Inflammatory macrophage treated with lipopolysaccharide for 4 hours (primary cell): Measurements from ENCODE around the gene FRS2.
"Not testable (repeated sequence)": the region's sequence is repeated elsewhere in the genome, so short reads cannot be mapped to it uniquely, and the experiment has no call there.

Experiments used
- DNase-seq: peaks from one replicate; pipeline ENCODE4 v3.0.0-alpha.2; 2020

Gene FRS2, protein sequence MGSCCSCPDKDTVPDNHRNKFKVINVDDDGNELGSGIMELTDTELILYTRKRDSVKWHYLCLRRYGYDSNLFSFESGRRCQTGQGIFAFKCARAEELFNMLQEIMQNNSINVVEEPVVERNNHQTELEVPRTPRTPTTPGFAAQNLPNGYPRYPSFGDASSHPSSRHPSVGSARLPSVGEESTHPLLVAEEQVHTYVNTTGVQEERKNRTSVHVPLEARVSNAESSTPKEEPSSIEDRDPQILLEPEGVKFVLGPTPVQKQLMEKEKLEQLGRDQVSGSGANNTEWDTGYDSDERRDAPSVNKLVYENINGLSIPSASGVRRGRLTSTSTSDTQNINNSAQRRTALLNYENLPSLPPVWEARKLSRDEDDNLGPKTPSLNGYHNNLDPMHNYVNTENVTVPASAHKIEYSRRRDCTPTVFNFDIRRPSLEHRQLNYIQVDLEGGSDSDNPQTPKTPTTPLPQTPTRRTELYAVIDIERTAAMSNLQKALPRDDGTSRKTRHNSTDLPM

GRCh38 chr12:69470189-69471075, at the start of gene FRS2:
Gene FRS2 (plus strand): TSS chr12:69470388. CDS start chr12:69569031, 98,643 bp downstream.
- peak; percentile 89 for DNase-seq

DNA sequence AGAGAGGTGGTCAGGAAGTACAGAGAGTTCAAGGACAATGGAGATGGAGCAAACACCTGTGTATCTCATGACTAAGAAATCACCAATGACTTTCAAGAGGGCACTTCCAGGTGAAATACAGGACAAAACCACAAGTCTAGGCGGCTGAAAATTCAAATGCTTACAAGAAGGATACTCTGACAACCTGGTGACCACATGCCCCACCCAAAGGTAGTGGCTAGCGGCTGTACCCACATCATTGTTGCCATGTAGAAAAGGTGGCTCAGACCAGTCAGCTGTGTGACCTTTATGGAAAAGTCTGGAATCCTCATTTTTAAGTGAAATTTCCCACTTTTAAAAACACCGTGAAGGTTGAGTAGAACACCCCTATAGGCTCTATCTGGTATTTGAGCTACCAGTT, 48.6 kb upstream of the FRS2 start:
- no peak for DNase-seq

DNA sequence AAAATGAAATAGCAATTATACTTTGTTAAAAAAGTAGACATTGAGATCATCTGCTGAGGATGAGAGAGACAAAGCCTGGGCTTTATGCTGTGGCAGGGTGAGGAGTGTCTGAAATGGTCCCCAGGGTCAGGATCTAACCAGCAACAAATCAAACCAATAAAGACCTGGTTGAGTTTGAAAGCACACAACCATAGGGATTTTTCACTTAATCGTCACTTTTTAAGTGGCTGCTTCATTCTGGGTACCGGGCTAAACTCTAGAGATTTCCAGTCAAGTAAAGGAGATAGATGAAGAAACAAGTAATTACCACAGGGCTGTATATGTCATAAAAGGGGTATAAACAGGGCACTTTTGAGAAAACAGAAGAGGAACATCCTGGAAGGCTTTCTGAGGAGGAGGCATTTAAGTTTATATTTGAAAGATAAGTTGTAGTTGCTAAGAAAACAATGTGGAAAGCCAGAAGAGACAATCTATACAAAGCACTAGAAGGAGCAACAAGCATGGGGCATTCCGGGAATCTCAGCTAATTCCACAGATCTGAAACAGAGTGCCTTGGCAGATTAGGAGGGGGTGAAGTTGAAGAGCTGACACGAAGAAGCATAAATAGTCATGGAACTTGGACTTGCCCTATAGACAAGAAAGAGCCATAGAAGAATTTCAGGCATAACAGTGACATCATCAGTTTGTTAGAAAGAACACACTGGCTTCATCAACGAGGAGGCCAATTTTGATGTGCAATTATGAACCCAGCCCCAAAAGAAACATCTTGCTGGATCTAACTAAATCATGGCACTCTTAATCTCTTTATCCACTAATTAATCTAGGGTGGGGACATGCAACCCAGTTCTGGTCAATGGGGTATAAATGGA, 46.9 kb upstream of the FRS2 start:
- DNase-seq, result no peak

DNA sequence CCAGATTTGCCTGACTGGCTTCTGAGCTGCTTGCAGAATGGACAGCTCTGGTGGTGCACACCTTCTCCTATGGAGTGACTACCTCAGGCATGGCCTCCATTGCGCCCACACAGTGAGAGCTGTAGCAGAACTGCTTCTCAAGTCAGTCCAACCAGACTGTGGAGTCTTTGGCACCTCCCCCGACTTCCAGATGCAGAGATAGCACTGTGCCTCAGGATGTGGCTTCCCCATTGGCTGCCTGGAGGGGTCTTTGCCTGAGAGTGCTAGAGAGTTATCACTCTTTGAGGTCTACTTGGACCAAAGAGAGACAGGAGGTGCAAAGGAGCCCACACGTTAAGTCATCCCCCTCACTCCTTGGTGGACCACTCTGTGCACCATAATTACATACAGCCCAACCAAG, 44.8 kb upstream of the FRS2 start:
- DNase-seq, result no peak

- no peak for DNase-seq
These were observed 41.7 kb upstream of the FRS2 start for GRCh38 chr12:69428351-69429073.

GRCh38 chr12:69430942-69431590, 39.1 kb upstream of the FRS2 start:
- no peak for DNase-seq

DNA sequence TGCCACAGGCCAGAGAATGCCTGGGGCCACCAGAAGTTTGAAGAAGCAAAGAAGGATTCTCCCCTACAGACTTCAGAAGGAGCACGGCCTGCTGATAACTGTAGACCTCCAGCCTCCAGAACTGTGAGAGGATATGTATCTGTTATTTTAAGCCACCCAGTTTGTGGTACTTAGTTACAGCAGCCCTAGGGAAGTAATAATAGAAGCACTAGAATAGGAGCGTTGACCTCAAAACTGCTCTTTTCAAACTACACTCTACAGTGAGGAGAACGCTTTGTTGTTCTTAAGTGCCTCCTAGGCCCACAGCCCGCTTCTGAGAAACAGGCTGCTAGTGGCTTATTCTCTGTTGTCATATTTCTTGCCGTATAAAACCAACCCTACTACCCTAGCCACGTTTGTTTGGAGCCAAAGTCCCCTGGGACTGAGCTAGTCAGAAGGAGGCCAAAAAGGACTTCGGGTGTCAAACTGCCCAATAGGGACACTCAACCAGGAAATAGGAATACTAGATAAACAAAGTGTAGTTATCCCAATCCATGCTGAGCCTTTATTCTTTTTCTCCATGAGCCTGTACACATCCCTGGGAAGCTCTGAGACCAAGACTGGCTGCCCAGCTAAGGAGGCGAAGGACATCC, 38.5 kb upstream of the FRS2 start:
- no peak for DNase-seq

DNA sequence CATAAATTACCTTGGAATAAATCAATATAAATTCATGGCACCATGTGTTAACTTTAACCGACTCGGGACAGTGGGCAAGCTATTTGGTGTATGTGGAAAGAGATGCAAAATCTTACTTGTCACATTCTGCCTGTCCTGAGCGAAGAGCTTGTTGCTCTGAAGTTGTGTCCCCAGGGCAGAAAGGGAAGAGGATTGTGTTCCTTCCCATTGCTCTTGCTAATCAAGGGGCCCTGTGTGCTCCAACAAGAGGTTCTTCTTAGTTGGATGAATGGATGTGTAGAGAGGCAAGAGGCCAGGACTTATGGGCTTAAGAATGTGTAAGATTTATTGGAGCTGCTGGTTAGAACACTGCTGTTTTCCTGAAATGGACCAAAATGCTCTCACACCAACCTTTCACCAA, 36.5 kb upstream of the FRS2 start:
- no peak for DNase-seq

GRCh38 chr12:69435644-69436043, 34.5 kb upstream of the FRS2 start:
- DNase-seq, result no peak

GRCh38 chr12:69437073-69437472, 33.1 kb upstream of the FRS2 start:
- no peak for DNase-seq

- DNase-seq, result no peak
These were observed 31.6 kb upstream of the FRS2 start for GRCh38 chr12:69438539-69438938.

DNA sequence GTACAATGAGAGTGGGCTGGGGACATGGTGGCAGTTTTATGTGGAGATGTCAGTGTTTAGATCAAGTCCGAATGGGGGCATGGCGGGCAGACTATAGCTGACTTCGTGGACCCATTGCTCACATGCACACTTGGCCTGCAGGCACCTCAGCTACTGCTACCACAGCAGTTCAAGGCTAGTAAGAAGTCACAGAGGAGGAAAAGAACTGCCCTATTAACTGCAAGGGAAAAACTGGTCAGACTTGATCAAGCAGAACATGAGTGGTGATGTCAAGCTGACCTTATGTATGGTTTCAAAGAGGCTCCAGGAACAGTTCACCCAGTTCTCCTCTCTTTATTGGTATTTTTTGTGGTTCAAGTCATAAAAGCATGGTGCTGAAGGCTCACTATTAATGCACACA, 30.2 kb upstream of the FRS2 start:
- no peak for DNase-seq

DNA sequence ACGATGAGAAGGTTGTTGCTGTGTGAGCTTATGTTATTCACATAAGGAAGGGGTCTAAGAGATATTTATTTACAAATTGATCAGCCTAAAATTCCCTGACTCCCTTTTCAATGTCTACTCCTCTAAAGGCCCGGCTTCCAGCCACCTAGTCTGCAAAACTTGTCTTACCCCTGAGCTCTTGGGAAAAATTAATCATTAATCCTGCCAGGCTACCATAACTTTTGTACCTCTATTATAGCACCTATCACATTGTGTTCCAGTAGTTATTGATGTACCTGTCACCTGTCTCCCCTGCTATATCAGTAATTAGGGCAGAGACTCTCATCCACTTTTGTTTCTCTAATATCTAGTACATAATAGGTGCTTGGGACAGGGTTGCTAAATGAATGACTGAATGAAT, 29.3 kb upstream of the FRS2 start:
- DNase-seq, result no peak

- DNase-seq, result no peak
These were observed 27.3 kb upstream of the FRS2 start for GRCh38 chr12:69442894-69443293.

GRCh38 chr12:69443916-69444315, 26.3 kb upstream of the FRS2 start:
- no peak for DNase-seq

DNA sequence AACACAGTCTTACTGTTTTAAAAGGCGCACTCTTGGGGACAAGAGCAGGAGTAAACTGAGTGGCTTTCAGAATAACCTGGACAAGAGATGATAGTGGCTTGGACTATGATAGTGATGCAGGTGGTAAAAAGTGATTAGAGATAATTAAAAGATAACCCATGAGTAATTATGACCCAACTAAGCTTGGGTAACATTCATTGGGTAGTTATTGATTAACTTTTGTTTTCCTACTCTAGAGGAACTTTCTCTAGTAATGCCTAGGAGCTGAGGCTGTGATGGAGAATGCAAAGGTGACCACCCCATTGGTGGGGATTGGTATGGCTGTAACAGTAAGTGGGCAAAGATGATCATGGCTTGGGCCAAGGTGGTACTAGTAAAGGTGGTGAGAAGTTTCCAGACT, 22.3 kb upstream of the FRS2 start:
- no peak for DNase-seq

DNA sequence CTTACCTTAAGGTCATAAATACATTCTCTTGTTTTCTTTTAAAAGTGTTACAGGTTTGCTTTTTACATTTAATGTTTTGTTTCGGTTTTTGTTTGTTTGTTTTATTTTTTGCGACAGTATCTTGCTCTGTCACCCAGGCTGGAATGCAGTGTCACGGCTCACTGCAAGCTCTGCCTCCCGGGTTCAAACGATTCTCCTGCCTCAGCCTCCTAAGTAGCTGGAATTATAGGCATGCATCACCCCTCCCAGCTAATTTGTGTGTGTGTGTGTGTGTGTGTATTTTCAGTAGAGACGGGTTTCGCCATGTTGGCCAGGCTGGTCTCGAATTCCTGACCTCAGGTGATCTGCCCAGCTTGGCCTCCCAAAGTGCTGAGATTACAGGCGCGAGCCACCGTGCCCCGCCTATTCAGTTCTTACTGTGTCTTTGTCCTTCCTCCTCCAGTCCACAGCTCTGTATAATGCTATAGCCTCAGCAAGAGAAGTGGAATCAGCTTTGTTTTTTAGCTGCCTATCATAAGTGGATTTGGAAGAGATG, 17.5 kb upstream of the FRS2 start:
- DNase-seq, result not testable (repeated sequence)

- no peak for DNase-seq
These were observed 13.9 kb upstream of the FRS2 start for GRCh38 chr12:69456239-69456638.

DNA sequence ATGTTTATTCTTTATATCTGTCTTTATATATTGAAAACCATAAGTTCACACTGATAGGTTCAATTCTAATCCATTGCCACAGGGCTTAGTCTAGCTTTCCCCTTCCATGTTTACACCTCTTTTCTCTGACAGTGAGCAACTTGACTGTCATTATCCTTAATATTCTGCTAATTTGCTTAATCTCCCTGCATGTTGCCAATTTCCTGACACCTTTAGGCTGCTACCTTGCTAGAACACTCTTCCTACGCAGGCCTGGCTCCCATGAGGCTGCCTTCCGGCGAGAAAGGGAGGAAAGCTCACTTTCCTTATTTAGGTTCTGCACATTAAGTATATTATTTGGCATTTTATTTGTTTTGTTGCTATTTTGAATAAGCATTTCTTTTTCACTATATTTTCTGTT, 12.8 kb upstream of the FRS2 start:
- DNase-seq, result no peak

GRCh38 chr12:69459477-69459876, 10.7 kb upstream of the FRS2 start:
- no peak for DNase-seq

DNA sequence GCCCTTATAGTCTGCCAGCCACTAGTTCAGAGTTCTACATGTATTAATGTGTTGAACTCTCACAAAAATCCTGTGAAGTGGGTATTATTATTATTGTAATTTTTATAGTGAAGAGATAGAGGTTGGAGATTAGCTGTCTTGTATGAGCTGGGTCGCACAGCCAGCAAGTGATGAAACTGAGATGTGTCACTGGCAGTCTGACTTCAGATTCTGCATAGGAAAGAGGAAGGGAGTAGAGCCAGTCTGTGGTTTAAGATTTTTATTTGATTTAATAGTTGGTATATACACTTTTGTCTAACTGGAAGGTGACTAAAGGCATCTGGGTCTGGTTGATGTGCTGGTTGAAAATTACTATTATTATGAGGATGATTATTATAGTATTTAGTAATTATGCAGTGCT, 5.8 kb upstream of the FRS2 start:
- DNase-seq, result peak; percentile 73
